ENCODE data around the gene ZCCHC10. TPM values are rescaled to one million over a fixed set of nuclear protein-coding genes. Genes with fewer than 3 reads are reported as not detected.
"Not testable (repeated sequence)": the region's sequence is repeated elsewhere in the genome, so short reads cannot be mapped to it uniquely, and the experiment has no call there.

The ZCCHC10 gene
- polyA plus RNA-seq, 5 donors, result 29.8 to 41.3 (median 33.5) TPM

DNA sequence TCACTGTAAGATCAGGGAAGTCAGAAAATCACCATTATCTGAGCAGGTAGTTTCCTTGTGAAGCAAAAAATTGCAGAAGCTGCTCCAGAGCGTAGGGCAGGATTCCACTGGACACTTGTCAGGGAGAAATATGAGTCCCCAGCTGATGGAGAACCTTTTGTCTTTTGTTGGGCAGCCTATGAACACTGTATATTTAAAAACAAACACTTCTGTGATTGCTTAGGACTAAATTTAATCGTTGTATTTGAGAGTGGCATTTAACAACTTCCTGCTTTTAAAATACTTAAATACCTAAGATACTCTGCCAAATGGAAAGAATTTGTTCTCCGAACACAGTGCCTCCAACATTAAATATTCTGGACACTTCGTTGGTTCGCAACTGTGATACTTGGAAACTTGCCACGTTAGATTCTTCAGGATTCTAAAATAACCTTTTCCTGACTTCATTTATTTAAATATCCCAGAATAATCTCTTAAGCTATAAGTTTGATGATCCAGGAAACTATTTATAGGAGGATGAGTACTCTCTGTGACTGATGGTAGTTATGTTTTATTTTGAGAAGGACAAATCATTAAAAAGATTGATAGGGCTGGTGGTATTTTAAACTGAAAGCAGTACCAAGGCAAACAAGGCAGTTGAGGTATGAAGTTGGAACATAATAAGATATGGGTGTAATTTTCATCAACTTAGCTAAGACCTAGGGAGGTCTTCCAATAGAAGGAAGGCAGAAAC lies 22.8 kb upstream of the ZCCHC10 start:
- DNase-seq, result no peak

DNA sequence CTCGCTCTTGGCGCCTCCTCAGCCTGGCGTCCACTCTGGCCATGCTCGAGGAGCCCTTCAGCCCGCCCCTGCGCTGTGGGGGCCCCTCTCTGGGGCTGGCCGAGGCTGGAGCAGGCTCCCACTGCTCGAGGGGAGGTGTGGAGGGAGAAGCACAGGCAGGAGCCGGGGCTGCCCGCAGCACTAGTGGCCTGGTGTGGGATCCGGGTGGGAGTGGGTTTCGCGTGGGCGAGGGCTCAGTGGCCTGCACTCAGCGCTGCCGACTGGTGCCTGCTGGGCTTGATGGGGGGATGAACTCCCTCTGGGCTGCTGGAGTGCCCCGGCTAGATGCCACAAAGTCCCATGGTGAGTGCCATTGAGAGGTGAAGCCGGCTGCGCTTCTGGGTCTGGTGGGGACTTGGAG lies 21.1 kb upstream of the ZCCHC10 start:
- no peak for DNase-seq

DNA sequence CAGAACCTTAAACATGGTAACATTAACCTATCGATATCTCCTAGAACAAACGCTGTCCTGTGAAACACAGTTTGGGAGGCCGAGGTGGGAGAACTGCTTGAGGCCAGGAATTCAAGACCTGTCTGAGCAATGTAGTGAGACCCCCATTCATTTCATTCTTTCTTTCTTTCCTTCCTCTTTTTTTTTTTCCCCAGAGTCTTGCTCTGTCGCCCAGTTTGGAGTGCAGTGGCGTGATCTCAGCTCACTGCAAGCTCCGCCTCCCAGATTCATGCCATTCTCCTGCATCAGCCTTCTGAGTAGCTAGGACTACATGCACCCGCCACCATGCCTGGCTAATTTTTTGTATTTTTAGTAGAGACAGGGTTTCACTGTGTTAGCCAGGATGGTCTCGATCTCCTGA lies 20.2 kb upstream of the ZCCHC10 start:
- not testable (repeated sequence) for DNase-seq

DNA sequence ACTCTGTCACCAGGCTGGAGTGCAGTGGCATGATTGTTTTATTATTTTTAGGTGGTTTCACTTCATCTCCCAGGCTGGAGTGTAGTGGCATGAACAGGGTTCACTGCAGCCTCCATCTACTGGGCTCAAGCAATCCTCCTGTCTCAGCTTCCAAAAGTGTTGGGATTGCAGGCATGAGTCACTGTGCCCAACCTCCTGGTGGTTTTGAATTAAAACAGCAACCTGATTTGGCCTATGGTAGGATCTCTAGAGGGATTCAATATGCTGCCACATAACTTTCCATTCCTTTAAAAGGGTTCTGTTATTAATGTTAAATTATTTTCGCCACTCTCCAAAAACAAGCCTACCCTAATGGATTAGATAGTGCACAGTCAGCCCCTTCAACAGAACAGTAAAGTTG lies 15.6 kb upstream of the ZCCHC10 start:
- DNase-seq, result no peak

DNA sequence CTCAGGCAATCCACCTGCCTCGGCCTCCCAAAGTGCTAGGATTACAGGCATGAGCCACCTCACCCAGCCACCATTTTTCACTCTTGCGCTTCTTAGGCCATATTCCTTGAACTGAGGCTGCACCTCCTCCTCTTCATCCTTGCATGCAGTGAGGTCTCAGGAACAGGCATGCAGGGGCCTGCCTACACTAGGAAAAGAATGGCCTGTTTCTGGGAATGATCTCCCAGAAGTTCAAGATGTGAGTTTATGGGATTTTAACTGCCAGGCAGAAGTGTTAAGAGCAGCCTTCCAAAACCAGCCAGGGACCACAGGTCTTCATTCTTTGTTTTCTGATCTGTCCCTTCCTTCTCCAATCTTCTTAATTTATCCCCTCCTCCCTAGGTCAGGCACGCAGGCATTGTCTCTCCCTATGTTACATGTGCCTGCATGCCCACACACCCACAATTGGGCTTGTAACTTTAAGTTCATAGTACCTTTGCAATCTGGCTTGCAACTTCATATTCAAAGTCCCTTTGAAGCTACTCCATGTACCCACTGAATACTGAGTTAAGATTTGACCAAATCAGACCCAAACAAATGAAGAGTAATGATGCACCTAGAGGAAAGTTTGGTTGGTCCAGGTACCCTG lies 14.9 kb upstream of the ZCCHC10 start:
- no peak for DNase-seq

DNA sequence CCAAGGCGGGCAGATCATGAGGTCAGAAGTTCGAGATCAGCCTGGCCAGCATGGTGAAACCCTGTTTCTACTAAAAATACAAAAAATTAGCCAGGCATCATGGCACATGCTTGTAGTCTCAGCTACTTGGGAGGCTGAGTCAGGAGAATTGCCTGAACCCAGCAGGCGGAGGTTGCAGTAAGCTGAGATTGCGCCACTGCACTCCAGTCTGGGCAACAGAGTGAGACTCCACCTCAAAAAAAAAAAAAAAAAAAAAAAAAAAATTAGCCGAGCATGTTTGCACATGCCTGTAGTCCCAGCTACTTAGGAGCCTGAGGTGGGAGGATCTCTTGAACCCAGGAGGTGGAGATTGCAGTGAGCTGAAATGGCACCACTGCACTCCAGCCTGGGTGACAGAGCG lies 10.3 kb upstream of the ZCCHC10 start:
- DNase-seq, result not testable (repeated sequence)

DNA sequence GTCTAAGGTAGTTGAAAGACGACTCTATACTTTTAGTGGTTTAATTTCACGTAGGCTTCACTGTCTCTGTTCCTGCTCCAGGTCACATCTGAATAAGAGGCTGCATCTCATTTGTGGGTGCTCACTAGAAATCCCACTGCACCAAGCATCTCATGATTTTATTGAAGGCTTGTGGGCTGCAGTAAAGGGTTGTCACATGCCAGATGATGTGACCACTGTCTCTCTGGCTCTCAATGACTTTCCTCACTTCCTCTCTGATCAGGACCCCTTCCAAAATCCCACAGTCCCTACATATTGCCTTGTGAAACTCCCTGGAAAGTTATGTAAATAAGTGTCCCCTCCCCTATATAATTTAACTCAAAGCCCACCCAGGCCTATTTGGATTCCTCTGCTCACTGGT lies 8.9 kb upstream of the ZCCHC10 start:
- DNase-seq, result no peak

DNA sequence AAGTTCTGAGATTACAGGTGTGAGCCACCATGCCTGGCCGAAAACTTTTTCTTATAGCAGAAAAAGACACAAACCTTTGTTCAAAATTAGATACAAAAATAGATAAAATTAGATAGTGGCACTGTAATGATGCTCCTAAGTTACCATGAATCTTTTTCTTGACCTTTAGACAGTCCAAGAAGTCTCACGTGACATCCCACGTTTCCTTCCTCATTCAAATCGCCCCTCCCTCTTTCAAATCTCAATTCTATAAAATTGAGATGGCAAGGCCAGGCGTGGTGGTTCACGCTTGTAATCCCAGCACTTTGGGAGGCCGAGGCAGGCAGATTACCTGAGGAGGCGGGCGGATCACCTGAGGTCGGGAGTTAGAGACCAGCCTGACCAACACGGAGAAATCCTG lies 7.7 kb upstream of the ZCCHC10 start:
- no peak for DNase-seq

DNA sequence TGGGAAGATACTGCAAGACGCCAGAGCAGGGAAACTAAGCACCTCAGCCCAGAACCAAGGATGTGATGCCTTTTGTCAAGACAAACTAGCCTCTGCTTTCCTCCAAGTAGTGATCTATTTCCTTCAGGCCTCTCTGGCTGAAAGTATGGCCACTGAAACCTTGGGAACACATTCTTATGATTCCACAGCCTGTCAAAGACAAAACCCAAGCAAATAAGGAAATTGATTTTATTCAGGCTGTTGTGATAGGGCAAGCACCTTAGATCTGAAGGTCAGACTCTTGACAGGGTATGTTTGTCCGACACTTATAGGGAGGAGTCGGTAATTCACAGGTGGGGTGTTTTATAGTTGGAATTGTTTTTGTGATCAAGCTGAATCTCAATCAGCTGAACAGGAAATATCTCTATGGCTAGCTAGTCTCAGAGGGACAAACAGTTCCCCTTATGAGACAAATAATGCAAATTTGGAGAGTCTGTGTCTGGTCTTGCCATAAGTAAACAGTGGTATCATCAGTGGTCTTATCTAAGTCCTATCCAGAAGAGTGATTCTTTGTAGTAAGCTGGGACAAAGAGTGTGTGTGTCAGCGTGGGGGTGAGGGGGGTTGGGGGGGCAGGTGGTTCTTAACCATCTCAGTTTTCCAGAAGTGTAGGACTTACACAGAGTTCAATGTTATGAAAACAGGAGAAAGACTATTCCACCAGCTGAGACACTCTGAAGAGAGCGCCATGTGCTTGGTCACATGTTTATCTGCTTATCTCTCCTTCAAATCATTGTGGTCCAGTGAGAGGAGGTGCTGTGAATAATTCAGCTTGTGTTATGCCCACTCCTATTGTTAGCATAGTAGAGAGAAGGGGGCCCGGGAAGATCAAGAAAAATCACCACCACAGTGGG lies 6.7 kb upstream of the ZCCHC10 start:
- DNase-seq, result no peak

DNA sequence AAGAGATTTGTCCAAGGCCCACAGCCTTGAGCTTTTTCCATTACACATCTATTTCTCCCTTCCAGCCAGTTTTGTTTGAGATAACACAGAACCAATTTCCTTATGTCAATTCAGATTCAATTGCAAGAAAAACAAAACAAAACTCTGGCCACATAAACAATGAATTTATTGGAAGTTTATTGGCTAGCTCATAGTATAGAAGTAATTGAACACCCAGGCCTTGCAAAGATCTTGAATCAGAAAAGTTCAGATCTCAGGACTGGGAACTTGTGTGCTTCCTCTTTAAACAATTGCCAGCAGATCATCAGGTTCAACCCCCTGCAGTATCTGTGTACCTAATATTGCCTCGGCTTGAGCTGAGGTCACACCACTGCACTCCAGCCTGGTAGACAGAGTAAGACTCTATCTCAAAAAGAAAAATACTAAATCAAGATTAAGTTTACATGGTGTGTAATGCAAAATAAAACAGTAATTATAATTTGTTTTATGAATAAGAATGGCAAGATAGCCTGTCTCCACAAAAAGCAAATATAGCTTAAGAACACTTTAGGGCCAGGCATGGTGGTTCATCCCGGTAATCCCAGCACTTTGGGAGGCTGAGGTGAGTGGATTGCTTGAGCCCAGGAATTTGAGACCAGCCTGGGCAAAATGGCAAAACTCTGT lies 4.1 kb upstream of the ZCCHC10 start:
- DNase-seq, result no peak

DNA sequence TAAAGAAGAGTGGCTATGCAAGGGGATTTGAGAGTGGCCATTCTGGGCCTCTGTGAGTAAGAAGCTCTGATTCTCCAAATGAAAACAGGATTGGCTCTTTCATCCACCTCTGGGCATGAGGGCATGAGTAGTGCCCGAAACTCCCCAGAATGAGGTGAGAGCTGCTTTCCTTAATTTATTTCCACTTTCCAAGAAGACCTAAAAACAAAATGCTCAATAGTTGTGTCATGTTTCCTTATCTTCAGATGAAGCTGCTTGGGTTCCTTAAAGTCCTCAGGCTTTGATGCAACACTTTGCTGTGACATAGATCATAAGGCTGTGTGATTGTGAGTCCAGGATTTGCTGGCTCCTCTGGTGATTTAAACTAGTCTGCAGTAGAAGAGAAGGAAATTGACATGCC lies 3.1 kb upstream of the ZCCHC10 start:
- no peak for DNase-seq

DNA sequence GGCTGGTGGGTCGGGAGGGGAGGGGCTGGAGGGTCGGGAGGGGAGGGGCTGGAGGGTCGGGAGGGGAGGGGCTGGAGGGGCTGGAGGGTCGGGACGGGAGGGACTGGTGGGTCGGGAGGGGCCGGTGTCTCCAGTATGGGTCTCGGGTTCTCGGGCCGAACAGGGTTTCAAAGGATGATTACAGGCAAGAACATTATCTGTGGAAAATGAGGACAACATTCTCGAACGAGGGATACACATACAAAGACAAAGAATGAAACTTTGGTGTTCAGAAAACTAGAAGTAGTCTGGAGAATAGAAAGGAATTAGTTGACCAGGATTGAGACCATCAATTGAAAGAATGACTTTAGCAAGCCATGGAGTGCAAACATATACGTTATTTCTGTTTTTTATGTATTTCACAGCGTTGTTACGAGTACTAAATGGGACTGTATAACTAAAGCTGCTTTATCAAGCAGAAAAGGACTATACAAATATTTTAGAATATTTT lies 360 bp upstream of the ZCCHC10 start:
- DNase-seq, result no peak

DNA sequence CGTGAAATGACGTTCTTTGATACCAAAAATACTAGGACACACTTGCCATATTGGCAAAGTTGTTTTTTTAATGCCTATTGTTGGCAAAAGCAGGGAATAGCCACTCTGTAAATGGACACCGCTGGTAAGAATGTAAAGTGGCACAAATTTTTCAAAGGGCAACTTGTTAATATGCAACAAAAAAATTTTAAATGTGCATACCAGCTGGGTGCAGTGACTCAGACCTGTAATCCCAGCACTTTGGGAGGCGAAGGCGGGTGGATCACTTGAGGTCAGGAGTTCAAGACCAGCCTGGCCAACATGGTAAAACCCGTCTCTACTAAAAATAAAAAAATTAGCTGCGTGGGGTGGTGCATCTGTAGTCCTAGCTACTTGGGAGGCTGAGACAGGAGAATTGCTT lies 6.9 kb downstream of the ZCCHC10 start:
- DNase-seq, result not testable (repeated sequence)

DNA sequence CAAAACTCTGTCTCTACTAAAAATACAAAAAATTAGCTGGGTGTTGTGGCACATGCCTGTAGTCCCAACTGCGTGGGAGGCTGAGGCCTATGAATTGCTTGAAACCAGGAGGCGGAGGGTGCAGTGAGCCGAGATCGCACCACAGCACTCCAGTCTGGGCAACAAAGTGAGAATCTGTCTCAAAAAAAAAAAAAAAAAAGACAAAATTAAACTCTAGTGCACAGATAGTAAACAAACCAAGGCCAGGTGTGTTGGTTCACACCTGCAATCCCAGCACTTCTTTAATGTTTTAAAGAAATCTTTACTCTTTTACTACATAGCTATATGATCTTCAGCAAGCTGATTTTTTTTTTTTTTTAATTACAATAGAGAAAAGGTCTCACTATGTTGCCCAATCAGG lies 8.4 kb downstream of the ZCCHC10 start:
- no peak for DNase-seq

DNA sequence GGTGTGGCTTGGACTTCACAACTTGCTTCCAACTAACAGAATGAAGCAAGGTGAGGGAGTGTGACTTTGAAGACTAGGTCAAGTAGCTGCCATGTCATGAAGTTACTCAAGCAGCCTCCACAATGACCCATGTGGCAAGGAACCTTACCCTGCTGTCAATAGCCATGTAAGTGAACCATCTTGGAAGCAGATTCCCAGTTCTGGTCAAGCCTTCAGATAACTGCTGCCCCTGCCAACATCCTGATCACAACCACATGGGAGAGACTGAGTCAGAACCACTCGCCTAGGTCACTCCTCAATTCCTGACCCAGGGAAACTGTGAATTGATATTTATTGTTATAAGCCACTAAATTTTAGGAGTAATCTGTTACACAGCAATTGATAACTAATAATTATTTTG lies 10.9 kb downstream of the ZCCHC10 start:
- no peak for DNase-seq

DNA sequence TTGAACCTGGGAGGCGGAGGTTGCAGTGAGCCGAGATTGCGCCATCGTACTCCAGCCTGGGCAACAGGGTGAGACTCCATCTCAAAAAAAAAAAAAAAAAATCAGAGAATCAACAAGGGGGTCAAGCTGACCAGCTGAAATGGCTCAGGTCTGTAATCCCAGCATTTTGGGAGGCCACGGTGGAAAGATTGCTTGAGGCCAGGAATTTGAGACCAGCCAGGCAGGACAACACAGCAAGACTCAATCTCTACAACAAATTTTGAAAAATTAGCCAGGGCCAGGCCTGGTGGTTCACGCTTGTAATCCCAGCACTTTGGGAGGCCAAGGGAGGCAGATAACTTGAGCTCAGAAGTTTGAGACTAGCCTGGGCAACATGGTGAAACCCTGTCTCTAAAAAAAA lies 17.9 kb downstream of the ZCCHC10 start:
- DNase-seq, result not testable (repeated sequence)

DNA sequence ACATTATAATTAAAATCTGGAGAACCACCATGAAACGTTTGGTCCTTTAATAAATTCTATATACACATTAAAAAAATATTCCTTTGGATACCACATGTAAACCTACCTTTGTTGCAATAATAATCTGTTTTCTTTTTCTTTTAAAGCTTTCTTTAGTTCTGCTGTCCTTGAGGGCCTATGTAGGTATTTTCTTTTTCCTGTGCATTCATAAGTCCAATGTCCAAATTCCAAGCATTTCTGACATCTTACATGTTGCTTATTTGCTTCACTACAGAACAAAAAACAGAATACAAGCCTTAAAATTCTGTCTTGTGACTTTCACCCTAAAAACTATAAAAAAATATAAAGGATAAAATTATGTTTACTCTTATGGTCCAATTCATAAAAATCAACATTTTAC lies 19.7 kb downstream of the ZCCHC10 start:
- no peak for DNase-seq

DNA sequence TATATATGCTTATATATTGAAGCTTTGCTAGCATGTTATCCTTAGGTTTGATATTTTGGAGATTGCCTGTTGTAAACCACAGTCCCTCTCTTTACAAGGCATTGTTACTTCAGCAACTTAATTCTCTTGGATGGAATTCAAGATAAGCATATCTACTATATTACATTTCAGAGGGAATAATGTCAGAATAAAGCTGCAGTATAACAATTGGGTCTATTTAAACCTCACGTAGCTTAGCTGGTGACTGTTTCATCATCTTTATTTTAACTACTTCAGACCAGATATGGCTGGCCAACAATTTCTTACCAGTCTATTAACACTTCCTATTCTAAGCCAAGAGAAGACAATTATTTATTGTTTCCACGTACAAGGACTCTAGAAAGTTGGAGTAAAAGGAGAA lies 27.1 kb downstream of the ZCCHC10 start:
- no peak for DNase-seq

DNA sequence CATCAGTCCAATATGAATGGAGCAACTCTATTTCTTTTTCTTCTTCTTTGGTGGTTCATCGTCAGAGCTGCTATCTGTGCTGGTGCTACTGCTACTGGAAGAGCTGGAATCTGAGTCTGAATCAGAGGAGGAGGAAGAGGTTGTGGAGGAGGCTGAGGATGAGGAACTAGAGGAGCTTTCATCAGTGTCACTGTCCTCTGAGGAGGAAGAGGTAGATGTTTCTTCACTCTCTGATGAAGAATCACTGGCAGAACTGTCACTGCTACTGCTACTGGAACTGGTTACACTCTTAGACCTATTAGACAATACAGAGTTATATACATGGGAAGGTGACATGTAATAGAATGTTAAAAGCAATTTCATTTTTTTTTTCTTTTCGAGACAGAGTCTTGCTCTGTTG lies 27.8 kb downstream of the ZCCHC10 start:
- DNase-seq, result no peak

DNA sequence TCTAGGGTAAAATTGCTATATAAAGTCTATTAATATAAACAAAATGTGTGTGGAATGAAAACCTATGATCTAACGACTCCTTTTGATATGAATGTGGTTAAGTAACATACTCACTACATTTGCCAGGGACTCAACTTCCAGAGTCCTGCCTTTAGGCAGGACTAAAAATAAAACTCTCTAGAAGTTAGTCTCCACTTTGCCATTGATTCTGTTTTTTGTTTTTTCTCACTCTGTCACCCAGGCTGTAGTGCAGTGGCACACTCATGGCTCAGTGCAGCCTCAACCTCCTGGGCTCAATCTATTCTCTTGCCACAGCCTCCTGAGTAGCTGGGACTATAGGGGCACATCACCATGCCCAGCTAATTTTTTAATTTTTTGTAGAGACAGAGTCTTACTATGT lies 30.0 kb downstream of the ZCCHC10 start:
- no peak for DNase-seq

DNA sequence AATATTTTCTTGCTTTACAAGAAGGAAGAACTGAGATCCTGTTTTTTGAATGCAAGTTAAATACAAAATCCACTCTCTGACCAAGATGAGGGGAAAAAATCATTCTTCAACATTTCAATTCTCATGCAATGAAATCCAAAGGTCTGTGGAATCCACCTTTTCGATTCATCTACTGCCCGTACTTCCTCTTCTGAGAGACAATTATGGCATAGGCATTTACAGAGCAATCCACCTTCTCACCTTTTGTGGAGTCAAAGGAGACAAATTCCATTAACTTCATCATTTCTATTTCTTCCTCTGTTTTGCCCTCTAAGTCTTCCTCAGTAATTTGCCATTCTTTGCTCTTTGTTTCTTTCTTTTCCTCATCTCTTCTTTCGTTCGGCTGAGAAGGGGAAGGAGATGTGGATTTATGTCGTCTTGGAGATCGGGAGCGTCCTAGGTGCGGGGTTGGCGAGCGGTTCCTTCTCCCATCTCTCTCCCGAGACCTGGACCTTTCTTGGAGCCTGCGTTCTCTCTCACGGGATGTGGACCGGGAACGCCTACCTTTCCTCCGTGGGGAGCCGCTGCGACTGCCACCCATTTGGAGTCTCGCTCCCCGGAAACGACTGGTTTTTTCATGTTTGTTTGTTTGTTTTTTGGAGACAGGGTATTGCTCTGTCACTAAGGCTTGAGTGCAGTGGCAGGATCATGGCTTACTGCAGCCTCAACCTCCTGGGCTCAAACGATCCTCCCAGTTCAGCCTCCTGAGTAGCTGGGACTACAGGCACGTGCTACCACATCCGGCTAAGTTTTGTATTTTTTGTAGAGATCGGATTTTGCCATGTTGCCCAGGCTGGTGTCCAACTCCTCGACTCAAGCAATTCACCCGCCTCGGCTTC lies 38.6 kb downstream of the ZCCHC10 start:
- no peak for DNase-seq
